Smooth muscle cell (in vitro differentiated cells): ENCODE measurements around the gene CBLN3. TPM values are rescaled to one million over a fixed set of nuclear protein-coding genes. Genes with fewer than 3 reads are reported as not detected.

ENCODE experiments used
- DNase-seq: peaks from one replicate; lab custom pipeline; 2025; ENCODE audit not compliant: unreplicated experiment; lab: John Stamatoyannopoulos, UW
- H2AFZ ChIP-seq: fragments of 200-600 bp; sonication (generic); 2 replicates; pipeline ENCODE4 v1.6.0; 2016; ENCODE audit warnings: antibody characterized with exemption, low read depth, mild to moderate bottlenecking
- H3F3A ChIP-seq: fragments of 200-600 bp; sonication (generic); 2 replicates; pipeline ENCODE4 v1.6.0; 2017; ENCODE audit warnings: antibody characterized with exemption, low read depth
- H3K27ac ChIP-seq: fragments of 200-600 bp; sonication (generic); 2 replicates; pipeline ENCODE4 v1.5.1; 2016; ENCODE audit warnings: low read depth, mild to moderate bottlenecking
- H3K27me3 ChIP-seq: fragments of 200-600 bp; sonication (generic); 2 replicates; pipeline ENCODE4 v1.6.1; 2016; ENCODE audit warnings: low read depth, mild to moderate bottlenecking
- H3K36me3 ChIP-seq: fragments of 200-600 bp; sonication (generic); 2 replicates; pipeline ENCODE4 v1.5.1; 2016; ENCODE audit warnings: low read depth
- H3K4me1 ChIP-seq: fragments of 200-600 bp; sonication (generic); 2 replicates; pipeline ENCODE4 v1.5.1; 2016; ENCODE audit warnings: low read depth
- H3K4me2 ChIP-seq: fragments of 200-600 bp; sonication (generic); 2 replicates; pipeline ENCODE4 v1.6.0; 2016; ENCODE audit warnings: mild to moderate bottlenecking
- H3K4me3 ChIP-seq: fragments of 200-600 bp; sonication (generic); 2 replicates; pipeline ENCODE4 v1.5.1; 2016; ENCODE audit warnings: mild to moderate bottlenecking
- H3K79me2 ChIP-seq: fragments of 200-600 bp; sonication (generic); 2 replicates; pipeline ENCODE4 v1.6.0; 2016; ENCODE audit warnings: low read depth, mild to moderate bottlenecking
- H3K9ac ChIP-seq: fragments of 200-600 bp; sonication (generic); 2 replicates; pipeline ENCODE4 v1.6.0; 2016; ENCODE audit warnings: low read depth
- H3K9me3 ChIP-seq: fragments of 200-600 bp; sonication (generic); replicated peaks from 2 replicates; pipeline ENCODE4 v1.5.1; 2016; ENCODE audit warnings: low read depth
- H4K20me1 ChIP-seq: fragments of 200-600 bp; sonication (generic); 2 replicates; pipeline ENCODE4 v1.6.0; 2016; ENCODE audit warnings: low read depth
- CTCF ChIP-seq: fragments of 200-600 bp; sonication (generic); IDR thresholded peaks from 2 replicates; pipeline ENCODE4 v1.5.1; 2017; ENCODE audit warnings: borderline replicate concordance, mild to moderate bottlenecking, antibody characterized with exemption; ENCODE audit not compliant: insufficient read depth, poor library complexity, severe bottlenecking
- WGBS: methylation state at CpG from one replicate; pipeline ENCODE4 v1.1.7; 2016; ENCODE audit warnings: low lambda C conversion rate; 5-methylcytosine and 5-hydroxymethylcytosine counted together
- polyA plus RNA-seq: library from polyadenylated mRNA; unstranded; fragments of >200 nt; fragmentation: Nextera tagmentation; extraction: Ambion mirVana; gene quantifications from 2 replicates; pipeline ENCODE4 v1.2.1, GENCODE V29; 2016
- total RNA-seq: library from RNA; depleted of rRNA; stranded (reverse); fragments of >200 nt; gene quantifications from 2 replicates; pipeline ENCODE4 v1.2.3, GENCODE V29; 2014

The CBLN3 gene
- total and polyA plus RNA-seq, 2 experiments from 2014 or later: 1.1 to 1.6 TPM

DNA sequence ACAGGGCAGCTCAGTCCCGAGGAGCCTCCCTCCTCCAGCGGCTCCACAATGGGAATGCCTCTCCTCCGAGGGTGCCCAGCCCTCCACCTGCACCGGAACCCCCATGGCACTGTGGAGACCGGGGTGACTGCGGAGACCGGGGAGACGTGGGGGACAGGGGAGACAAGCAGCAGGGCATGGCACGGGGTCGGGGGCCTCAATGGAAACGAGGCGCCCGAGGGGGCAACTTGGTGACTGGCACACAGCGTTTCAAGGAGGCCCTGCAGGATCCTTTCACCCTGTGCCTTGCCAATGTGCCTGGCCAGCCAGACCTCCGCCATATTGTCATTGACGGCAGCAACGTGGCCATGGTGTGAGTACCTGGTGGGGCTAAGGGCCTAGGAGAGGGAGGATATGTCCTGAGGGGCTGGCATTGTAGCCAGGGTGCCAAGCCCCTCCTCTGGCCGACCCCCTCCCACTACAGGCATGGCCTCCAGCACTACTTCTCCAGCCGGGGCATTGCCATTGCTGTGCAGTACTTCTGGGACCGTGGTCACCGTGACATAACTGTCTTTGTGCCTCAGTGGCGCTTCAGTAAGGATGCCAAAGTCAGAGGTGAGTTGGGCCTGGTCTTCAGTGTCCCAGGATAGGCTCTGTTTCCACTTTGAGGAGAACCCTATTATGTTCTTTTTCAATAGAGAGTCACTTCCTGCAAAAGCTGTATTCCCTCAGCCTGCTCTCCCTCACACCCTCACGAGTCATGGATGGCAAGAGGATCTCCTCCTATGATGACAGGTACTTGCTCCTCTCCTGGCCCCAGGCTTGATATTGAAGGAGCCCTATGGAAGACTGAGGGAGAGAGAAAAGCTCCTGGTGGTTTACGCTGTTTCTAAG is 3.0 kb upstream of the CBLN3 start:
- 91% methylated on average over 16 of the region's 24 CpGs for WGBS
- no peak for TF ChIP-seq CTCF
- H3K9ac ChIP-seq: no peak overlapping the region
- no peak for DNase-seq
- no peaks in the 10 kb centered on the region for H3K36me3 ChIP-seq
- no peak overlapping the region for H2AFZ ChIP-seq
- peaks cover 10% of the 10 kb centered on the region for H3K4me1 ChIP-seq
- H3K79me2 ChIP-seq: peaks cover 22% of the 10 kb centered on the region
- peaks cover 18% of the 10 kb centered on the region for H3F3A ChIP-seq
- H3K27me3 ChIP-seq: no peaks in the 10 kb centered on the region
- H3K4me2 ChIP-seq: peak overlapping the region; percentile 96
- H3K9me3 ChIP-seq: no peaks in the 10 kb centered on the region
- peaks cover 34% of the 10 kb centered on the region for H4K20me1 ChIP-seq
- H3K4me3 ChIP-seq: peak overlapping the region; percentile 81
- H3K27ac ChIP-seq: no peak overlapping the region

GRCh38 chr14:24431569-24432258 is 2.2 kb upstream of the CBLN3 start:
- Histone ChIP-seq H2AFZ (no peak overlapping the region), H4K20me1 (peaks cover 27% of the 10 kb centered on the region), H3K27ac (peak overlapping the region; percentile 96), H3K9me3 (no peaks in the 10 kb centered on the region), H3K36me3 (no peaks in the 10 kb centered on the region), H3K27me3 (no peaks in the 10 kb centered on the region), H3K4me3 (peak overlapping the region; percentile 81), H3K4me2 (peak overlapping the region; percentile 96), H3K4me1 (peaks cover 10% of the 10 kb centered on the region), H3K9ac (no peak overlapping the region), H3K79me2 (peaks cover 22% of the 10 kb centered on the region), H3F3A (peaks cover 18% of the 10 kb centered on the region)
- DNase-seq: peak; percentile 47
- TF ChIP-seq CTCF: peak; percentile 87
- 47% methylated on average over 15 of the region's 15 CpGs for WGBS

- Histone ChIP-seq H3K79me2 (peaks cover 22% of the 10 kb centered on the region), H3K4me2 (peak overlapping the region; percentile 96), H3K4me1 (peaks cover 10% of the 10 kb centered on the region), H3K9me3 (no peaks in the 10 kb centered on the region), H3K4me3 (peak overlapping the region; percentile 81), H3K27ac (peak overlapping the region; percentile 96), H3K9ac (peak overlapping the region; percentile 99), H3K27me3 (no peaks in the 10 kb centered on the region), H3F3A (peaks cover 18% of the 10 kb centered on the region), H4K20me1 (peaks cover 27% of the 10 kb centered on the region), H3K36me3 (no peaks in the 10 kb centered on the region), H2AFZ (no peak overlapping the region)
- 13% methylated on average over 19 of the region's 19 CpGs for WGBS
- no peak for DNase-seq
- TF ChIP-seq CTCF: no peak
Observed at GRCh38 chr14:24430682-24431568, 1.5 kb upstream of the CBLN3 start.
